ENCODE data around the gene MKKS. TPM values are rescaled to one million over a fixed set of nuclear protein-coding genes. Genes with fewer than 3 reads are reported as not detected.

MKKS gene
- total RNA-seq, 4 donors from 2014 or later: 8.3 to 24.0 (median 13.8) TPM

DNA sequence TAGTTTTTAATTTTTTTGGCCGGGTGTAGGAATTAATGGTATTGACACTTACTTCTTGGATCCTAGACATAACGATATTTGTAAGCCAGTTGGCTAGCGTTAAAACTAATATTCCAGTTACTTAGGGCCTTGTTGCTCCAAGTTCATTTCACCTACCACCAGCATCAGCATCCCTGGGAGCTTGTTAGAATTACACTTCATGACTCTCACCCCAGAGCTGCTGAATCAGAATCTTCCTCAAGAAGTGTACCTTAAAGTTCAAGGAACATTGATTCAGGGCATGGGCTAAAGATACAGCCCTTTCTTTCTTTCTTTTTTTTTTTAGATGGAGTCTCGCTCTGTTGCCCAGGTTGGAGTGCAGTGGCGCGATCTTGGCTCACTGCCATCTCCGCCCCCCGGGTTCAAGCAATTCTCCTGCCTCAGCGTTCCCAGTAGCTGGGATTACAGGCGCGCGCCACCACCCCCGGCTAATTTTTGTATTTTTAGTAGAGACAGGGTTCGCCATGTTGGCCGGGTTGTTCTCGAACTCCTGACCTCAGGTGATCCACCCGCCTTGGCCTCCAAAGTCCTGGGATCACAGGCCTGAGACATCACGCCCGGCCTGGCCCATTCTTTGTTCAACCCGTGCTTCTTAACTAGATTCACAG, 2.2 kb upstream of the MKKS start:
- TF ChIP-seq, protein P1, sequence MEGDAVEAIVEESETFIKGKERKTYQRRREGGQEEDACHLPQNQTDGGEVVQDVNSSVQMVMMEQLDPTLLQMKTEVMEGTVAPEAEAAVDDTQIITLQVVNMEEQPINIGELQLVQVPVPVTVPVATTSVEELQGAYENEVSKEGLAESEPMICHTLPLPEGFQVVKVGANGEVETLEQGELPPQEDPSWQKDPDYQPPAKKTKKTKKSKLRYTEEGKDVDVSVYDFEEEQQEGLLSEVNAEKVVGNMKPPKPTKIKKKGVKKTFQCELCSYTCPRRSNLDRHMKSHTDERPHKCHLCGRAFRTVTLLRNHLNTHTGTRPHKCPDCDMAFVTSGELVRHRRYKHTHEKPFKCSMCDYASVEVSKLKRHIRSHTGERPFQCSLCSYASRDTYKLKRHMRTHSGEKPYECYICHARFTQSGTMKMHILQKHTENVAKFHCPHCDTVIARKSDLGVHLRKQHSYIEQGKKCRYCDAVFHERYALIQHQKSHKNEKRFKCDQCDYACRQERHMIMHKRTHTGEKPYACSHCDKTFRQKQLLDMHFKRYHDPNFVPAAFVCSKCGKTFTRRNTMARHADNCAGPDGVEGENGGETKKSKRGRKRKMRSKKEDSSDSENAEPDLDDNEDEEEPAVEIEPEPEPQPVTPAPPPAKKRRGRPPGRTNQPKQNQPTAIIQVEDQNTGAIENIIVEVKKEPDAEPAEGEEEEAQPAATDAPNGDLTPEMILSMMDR (IDR thresholded peaks at IDR 0.05; ENCODE audit: low read depth): no peak

DNA sequence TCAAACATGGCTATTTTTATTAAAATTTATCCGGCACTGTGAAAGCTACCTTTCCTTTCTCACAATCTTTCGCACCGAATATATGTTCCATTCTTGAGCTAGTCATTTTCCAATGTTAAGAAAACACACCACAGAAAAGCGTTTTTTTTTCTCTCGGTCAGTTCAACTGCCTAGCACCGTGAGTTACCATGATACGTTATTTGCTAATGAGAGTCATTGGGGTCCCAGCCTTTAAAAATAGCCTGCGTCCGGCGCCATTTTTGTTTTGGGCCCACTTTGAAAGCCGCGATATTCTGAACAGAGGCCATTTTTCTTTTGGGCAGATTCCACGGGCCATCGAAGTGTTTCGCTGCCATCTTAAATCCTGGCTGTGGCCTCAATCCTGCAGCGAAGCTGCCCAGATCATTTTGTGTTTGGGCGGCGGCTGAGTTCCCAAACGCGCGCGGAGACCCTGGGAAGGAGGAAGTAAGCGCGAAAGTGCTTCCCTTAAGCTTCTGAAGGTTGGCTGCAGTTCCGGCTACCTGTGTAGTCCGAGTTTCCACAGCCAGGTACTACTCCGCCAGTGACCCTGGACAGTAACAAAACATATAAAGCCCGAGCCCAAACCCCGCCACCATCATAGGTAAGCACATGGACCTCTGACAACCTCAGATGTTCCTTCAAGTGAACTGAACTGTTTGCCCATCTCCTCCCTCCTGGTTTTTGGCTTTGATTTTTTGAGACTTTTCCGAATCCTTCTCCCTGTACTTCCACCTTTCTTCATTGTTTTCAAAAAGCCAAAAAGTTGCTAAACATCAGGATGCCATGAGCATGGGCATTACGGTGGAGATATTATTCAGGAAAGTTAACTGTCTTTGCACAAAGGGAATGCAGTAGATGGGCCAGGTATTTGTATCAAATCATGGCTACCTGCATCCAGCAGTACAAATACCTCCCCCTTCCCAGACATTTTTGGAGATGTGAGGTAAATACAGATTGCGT, 1.1 kb upstream of the MKKS start, which contains the start of gene SLX4IP:
Gene SLX4IP, plus strand, starts transcription at position 474 of the 981 bp plus-strand sequence. CDS start 22,900 bp downstream, outside the sequence.
- TF ChIP-seq, protein P1 (IDR thresholded peaks at IDR 0.05; ENCODE audit: low read depth): no peak

DNA sequence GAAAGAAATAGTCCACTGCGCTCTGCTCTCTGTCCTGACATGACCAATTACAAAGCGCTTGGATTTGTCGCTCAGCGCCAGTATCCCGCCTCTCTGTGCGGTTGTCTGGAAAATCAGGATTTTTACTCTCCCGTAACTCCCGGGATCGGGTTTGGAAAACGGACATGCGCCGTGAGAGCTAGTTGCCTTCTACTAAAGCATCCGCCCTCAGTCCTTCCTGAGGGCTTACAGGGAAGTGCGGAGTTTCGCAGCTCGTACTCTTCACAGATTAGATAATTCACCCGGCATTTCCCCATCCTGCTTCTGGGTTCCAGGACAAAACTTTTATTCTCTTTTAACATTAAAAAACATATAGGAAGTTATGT, 427 bp upstream of the MKKS start:
- TF ChIP-seq, protein P1 (IDR thresholded peaks at IDR 0.05; ENCODE audit: low read depth): no peak

DNA sequence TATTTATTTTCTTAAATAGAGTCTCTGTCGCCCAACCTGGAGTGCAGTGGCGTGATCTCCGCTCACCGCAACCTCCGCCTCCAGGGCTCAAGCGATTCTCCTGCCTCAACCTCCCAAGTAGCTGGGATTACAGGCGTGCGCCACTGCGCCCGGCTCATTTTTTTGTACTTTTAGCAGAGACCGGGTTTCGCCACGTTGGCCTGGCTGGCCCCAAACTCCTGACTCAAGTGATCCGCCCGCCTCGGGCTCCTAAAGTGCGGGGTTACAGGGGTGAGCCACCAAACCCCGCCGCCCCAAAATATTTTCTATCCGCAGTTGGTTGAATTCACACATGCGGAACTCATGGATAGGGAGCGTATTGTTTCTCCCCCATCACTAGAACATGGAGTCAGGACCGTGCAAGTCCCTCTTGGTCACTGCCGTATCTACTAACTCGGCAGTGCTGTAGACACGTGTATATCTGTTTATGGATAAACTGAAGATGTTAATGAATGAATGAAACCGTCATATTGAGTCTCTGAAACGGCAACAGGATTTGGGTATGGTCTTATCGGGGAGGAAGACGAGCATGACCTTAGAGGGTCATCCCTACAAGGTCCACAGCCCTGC, 904 bp downstream of the MKKS start:
- TF ChIP-seq, protein P1 (IDR thresholded peaks at IDR 0.05; ENCODE audit: low read depth): no peak

DNA sequence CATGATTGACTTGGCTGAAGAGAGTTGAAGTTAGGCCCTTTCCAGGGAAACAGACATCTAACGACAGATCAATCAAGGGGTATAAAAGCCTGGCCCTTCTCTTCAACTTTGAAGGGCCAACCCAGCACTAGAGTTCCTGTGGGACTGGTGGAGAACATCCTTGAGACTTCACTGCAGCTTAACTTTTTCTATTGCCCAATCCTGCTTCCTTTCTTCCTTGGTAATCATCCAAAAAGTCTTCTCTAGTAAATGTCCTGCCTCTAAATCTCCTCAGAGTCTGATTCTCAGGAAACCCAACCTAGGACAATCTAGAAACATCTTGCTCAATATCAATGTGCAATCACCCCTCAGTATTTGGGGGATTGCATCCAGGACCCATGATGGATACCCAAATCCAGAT, 1.9 kb downstream of the MKKS start:
- TF ChIP-seq, protein P1 (IDR thresholded peaks at IDR 0.05; ENCODE audit: low read depth): no peak

DNA sequence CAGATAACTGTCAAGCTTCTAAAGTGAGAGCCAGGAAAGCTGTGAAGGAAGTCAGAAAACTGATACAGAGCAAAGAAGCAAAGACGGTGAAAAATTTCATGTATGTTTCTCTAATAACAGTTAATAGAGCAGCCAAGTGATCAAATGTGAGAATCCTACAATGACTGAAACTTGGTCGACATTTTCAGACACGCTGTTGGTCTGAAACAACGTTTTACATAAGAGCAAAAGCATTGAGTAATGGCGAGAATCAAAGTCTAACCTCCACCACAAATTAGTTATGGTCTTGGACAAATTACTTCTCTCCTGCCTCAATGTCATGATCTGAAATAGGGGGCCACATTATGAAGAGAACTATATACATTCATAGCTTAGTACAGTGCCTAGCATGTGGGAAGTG, 3.3 kb downstream of the MKKS start:
- TF ChIP-seq, protein P1 (IDR thresholded peaks at IDR 0.05; ENCODE audit: low read depth): no peak

DNA sequence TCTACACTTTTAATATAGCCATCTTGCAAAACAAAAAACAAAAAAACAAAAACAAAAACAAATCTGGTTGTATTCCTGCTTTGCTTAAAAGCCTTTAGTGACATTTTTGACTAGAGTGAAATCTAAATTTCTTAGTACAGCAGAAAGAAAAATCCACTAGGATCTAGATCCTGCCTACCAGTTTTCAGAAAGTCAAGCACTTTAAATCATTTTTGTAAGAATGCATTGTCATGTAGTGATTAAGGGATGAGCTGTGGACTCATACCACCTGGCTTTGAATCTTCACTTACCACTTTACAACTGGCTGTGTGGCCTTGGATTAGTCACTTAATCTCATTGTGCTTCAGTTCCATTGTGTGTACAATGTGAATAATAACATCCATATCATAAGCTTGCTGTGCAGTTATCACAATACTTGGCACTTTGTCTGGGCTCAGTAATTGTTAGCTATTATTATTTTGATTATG, 4.0 kb downstream of the MKKS start:
- TF ChIP-seq, protein P1 (IDR thresholded peaks at IDR 0.05; ENCODE audit: low read depth): no peak

All from subcutaneous adipose tissue (tissue), 4 donors.